ENCODE data around the gene ATP5ME.
"Not testable (repeated sequence)": the region's sequence is repeated elsewhere in the genome, so short reads cannot be mapped to it uniquely, and the experiment has no call there.

The ATP5ME gene

DNA sequence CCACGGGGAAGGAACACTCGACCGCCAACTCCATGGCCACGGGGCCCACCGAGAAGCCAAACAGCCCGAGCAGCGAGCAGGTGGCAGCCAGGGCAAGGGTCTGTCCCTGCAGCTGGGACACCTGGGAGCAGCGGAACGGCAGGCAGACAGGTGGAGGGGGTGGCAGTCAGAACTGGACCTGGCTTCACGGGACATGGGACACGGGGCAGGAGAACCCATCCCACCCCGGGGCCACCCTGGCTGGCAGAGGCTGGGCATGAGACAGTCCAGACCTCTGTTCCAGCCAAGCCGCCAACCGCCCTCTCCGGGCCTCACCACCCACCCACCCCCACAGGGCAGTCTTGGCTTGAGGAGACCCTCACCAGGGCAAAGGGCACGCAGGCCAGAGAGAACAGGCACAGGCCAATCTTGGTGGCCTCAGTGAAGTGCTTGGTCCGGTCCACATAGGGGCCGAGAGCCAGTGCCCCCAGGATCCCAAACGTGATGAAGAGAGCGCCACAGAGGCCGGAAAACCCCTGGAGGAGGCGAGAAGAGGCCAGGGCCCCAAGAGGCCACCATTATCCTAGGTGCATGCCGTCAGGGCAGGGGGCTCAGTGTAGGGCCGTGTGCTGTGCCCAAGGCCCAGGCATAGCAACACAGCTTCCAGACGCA is 9.3 kb upstream of the ATP5ME start:
- no peak for DNase-seq

- no peak for DNase-seq
Measured at GRCh38 chr4:682490-683172, 8.6 kb upstream of the ATP5ME start.

DNA sequence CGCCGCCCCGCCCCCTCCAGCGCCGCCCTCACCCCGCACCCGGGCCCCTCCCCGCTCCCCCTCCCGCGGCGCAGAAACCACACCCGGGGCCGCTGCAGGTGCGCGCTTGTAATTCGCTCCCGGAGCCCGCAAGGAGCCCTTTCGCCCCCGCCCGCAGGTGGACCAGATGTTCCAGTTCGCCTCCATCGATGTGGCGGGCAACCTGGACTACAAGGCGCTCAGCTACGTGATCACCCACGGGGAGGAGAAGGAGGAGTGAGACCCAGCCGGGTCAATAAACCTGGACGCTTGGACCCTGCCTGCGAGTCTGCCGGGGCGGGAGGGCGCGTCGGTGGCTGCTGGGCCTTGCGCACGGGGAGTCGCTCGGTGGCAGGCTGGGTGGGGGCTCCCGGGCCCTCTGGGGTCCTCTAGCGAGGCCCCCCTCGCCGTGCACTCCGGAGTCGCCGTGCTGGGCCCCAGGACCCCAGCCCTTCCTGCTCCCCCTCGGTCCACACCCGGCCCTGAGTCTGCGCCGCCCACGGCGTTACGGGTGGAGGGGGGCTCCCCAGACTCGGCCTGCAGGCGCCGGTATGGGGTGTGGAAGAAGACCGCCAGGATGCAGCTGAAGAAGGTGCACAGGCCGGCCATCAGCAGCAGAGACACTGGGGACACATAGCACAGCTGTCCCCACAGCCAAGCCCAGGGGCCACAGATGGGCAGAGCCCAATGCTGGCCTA is 7.8 kb upstream of the ATP5ME start:
- DNase-seq = no peak

DNA sequence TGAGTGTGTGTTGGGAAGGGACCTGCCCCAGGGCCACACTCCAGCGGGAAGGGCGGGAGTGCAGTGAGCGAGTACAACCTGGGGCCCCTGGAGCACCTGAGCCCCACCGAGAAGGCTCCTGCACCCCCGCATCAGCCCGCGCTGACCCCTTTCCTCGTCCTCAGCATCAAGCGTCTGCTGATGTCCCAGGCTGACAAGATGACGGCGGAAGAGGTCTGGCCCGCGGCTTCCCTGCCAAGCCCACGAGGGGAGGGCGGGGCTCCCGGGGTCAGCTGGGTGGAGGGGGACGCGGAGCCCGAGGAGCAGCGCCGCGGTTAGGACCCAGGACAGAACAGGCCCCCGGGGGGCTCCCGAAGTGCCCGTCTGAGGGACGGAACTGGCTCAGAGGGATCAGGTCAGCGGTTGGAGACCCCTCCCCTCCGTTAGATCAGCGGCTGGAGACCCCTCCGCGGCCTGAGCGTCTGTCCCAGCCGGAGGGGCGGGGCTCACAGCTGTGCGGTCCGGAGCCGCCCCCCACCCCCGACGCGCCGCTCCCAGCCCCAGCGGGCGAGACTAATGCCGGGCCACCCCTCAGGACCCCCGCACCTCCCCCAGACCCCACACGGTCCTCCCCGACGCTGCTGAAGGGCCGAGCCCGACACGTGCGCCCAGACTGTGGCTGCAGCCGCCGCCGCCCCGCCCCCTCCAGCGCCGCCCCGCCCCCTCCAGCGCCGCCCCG is 7.0 kb upstream of the ATP5ME start:
- DNase-seq = no peak

- no peak for DNase-seq
Measured at GRCh38 chr4:680551-680927, 6.5 kb upstream of the ATP5ME start.

- DNase-seq = no peak
Measured at GRCh38 chr4:680091-680490, 6.0 kb upstream of the ATP5ME start.

- no peak for DNase-seq
Measured at GRCh38 chr4:679629-680028, 5.6 kb upstream of the ATP5ME start.

- DNase-seq = no peak
Measured at GRCh38 chr4:679104-679481, 5.0 kb upstream of the ATP5ME start.

GRCh38 chr4:678331-679103 is 4.4 kb upstream of the ATP5ME start:
- no peak for DNase-seq

- no peak for DNase-seq
Measured at GRCh38 chr4:677431-678293, 3.6 kb upstream of the ATP5ME start.

GRCh38 chr4:676871-677235 is 2.8 kb upstream of the ATP5ME start:
- DNase-seq = no peak

DNA sequence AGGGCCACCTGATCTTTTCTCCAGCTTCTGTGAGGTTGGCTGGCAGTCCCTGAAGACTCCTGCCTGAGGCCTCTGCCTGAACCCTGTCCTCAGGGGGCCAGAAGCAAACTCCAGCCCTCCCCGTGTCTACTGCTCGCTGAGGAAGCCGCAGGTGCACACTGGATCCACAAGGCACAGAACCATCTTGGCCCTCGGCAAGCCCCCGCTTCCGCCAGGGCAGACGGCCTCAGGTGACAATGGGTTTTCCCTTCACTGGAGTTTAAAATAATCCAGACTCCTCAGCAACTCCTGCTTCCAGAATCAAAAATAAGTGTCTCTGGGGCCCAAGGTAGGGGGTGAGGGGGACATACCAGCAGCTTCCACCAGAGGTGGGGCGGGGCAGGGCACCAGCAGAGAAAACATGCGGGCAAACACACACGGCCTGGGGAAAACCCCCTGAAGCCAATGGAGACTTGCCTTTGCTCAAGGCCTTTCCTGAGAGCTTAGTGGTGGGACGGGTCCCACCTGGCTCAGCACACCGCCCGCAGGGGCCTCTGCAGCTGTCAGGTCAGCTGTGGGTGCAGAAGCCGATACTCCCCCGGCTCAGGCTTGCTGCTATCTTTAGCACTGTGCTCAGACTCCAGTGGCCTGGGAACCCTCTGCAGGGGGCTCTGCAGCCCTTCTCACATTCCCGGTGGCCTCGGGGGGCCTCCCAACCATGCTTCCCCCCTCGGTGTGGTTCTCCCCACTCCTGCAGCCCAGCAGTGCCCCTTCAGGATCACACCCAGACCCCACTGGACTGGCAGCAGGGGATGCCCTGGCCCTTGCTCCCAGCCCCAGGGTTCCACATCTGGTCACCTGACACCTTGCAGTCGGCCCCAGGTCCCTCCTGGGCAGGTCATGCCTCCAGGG is 2.1 kb upstream of the ATP5ME start:
- no peak for DNase-seq

DNA sequence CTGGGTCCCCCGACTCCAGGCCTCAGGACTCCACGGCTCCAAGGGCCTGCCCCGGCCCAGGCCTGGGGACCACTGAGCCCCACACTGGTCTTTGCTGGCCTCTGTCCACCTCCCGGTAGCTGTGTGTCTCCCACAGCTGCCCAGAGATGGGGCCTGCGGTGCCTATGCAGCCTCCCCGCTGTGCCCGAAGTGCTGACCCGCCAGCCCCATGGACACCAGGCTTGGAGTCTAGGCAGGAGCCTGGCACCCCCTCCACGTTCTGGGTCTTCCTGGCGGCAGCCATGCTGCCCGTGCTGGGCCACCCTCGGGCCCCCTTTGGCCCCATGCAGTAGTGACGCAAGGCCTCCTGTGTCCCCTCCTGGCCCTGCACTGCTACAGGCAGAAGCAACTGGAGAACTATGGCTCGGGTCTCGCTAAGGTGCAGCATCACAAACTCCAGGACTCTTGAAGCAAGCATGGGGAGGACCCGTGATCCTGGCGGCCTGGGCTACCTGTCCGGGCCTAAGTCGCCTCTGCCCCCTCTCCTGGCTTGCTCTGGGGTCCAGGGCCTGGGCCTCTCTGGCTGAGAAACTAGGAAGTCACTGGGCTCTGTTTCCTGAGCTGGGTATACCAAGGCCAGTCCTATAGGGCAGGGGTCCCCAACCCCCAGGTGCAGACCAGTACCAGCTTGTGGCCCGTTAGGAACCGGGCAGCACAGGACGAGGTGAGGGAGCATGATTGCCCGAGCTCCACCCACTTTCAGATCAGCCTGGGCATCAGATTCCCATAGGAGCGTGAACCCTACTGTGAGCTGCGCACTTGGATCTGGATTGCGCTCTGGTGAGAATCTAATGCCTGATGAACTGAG is 1.2 kb upstream of the ATP5ME start:
- DNase-seq = no peak

DNA sequence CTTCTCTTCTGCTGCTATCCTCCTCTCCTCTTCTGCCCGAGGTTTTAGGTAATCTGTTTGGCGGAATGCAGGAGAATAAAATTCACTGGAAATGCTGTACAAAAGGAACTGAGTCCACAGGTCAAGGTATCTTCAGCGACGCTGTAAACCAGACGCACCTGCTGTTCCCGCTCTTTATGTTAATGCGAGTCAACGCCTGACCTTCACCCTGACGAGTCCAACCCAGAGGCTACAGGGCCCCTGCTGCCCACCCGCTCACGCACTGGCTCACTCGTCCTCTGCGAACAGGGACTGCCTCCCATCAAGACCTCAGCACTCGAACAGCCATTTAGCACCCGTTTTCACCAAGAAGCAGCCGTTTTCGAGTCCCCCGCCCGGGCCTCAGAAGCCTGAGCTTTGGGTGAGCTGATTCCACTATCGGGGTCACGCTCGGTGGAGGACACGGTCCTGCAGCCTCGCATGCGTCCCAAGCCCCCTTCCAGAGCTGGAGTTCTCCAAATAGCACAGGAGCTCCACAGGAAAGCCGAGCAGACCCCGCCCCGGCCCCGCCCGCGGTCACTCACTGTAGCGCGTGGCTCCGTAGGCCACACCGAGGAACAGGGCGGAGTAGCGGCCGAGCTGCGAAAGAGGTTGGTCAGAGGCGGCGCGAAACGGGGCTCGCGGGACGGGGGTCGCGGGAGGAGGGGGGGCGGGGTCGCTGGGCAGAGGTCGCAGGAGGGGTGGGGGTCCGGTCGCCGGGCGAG is 556 bp downstream of the ATP5ME start:
- no peak for DNase-seq

DNA sequence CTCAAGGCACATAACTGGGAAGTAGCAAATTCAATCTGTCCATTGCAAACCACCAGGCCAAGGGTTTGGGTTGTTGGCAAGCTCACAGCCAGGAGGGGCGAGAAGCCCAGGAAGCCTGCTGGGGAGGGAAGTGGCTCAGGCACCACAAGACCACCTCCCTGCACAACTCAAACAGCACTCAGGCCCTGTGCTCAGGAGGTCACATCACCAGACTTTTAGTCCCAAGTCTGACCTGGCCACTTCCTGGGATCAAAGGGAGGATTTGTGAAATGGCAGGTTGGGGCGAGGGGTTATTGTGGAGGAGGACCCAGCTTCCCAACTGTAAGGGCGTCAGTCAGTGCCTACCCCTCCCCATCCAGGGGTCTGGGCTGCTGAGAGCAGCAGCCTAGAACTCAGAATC is 2.3 kb downstream of the ATP5ME start:
- DNase-seq = no peak

GRCh38 chr4:669806-670559 is 4.1 kb downstream of the ATP5ME start:
- not testable (repeated sequence) for DNase-seq

DNA sequence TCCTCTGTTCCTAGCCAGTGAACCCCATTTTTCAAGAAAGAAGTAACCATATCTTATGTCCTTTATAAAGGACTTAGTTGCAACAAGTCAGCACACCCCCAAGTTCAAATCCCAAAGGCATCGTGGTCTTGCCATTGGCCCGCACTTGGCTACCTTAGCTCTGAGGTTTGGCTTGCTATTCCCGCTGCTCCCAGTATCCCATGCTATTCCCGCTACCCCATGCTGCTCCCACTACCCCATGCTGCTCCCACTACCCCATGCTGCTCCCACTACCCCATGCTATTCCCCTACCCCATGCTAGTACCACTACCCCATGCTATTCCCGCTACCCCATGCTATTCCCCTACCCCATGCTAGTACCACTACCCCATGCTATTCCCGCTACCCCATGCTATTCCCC is 5.9 kb downstream of the ATP5ME start:
- DNase-seq = not testable (repeated sequence)

- no peak for DNase-seq
Measured at GRCh38 chr4:667545-667925, 6.5 kb downstream of the ATP5ME start.

Data from NCI-H524 treated with DMSO at 0.1 percent for 48 hours (cell line).